Activated naive CD8-positive, alpha-beta T cell (primary cell): ENCODE measurements around the gene ZNF550.
"Not testable (repeated sequence)": the region's sequence is repeated elsewhere in the genome, so short reads cannot be mapped to it uniquely, and the experiment has no call there.

Experiments used
- H3K27ac Mint-ChIP-seq: one replicate; pipeline ENCODE4 v1.8.0; 2021; ENCODE audit warnings: mixed read lengths
- H3K27me3 Mint-ChIP-seq: one replicate; pipeline ENCODE4 v1.8.0; 2021; ENCODE audit warnings: mixed read lengths
- H3K36me3 Mint-ChIP-seq: one replicate; pipeline ENCODE4 v1.8.0; 2021; ENCODE audit warnings: mixed read lengths
- H3K4me1 Mint-ChIP-seq: one replicate; pipeline ENCODE4 v1.8.0; 2021; ENCODE audit warnings: low read depth, mixed read lengths
- H3K4me3 Mint-ChIP-seq: one replicate; pipeline ENCODE4 v1.8.0; 2021; ENCODE audit warnings: mild to moderate bottlenecking, mixed read lengths
- H3K9me3 Mint-ChIP-seq: one replicate; pipeline ENCODE4 v1.8.0; 2021; ENCODE audit warnings: low read depth, mixed read lengths

Gene ZNF550

DNA sequence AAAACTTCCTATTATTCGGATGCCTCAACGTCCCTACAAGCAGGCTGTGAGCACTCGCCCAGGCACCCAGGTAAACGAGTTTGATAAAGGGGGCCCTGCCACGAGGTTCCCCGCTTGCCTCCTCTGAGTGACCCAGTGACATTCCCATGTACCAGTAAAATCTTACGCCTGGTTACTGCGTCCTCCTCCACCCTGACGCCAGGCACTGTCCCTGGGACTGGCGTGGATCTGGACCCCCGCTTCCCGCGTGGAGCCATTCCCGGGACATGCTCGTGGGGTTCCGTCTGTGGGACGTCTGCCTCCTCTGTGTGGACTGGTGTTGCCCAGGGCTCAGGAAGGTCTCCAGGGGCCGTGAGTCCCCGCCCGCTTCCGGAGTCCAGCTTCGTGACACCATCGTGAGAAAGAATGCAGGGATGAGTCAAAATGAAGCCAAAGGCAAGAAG, 407 bp upstream of the ZNF550 start:
- H3K27me3 Mint-ChIP-seq, result no peaks in the 10 kb centered on the region
- H3K4me1 Mint-ChIP-seq, result peaks cover 33% of the 10 kb centered on the region
- H3K27ac Mint-ChIP-seq, result peak overlapping the region; percentile 92
- H3K9me3 Mint-ChIP-seq, result peaks cover 15% of the 10 kb centered on the region
- H3K36me3 Mint-ChIP-seq, result peaks cover 35% of the 10 kb centered on the region
- peak overlapping the region; percentile 92 for H3K4me3 Mint-ChIP-seq

DNA sequence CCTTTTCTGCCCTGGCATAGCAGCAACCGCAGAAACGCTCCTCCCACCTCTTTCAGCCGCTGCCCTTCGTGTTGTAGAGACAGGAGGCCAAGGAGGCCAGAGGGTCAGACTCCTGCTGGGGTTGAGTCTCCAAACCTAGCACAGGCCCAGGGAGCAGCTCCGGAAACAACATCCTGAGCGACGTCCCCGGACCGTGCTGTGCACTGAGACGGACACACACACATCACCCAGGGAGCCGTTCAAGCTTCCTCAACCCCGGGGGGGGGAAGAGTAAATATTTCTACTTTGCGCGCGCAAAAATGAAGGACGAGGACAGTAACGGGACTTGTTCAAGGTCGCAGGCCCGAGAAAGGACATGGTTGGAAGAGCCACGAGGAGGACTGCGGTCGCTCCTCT, 657 bp downstream of the ZNF550 start:
- Mint-ChIP-seq H3K9me3 (peaks cover 18% of the 10 kb centered on the region), H3K27me3 (no peaks in the 10 kb centered on the region), H3K4me3 (peak overlapping the region; percentile 92), H3K27ac (peak overlapping the region; percentile 87), H3K4me1 (peaks cover 33% of the 10 kb centered on the region), H3K36me3 (peaks cover 46% of the 10 kb centered on the region)

DNA sequence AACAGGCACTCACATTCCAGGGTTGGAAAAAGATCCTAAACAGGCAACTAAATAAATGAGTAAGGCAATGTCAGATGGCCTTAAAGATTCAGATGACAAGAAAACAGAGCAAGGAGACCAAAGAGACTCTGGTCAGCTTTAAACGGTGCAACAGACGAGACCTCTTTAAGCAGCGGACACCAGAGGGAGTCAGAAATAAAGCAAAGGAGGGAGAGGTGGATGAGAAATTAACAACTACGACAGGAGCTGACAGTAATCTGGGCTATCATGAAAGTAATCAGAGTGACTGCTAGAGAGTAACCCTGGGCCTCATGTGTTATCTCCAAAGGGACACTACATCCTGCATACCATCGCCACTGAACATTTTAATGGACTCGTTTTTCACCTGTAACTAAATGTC, 1.1 kb downstream of the ZNF550 start:
- Mint-ChIP-seq H3K4me3 (peak overlapping the region; percentile 92), H3K27ac (peak overlapping the region; percentile 87), H3K36me3 (peaks cover 45% of the 10 kb centered on the region), H3K27me3 (no peaks in the 10 kb centered on the region), H3K4me1 (peaks cover 33% of the 10 kb centered on the region), H3K9me3 (peaks cover 15% of the 10 kb centered on the region)

DNA sequence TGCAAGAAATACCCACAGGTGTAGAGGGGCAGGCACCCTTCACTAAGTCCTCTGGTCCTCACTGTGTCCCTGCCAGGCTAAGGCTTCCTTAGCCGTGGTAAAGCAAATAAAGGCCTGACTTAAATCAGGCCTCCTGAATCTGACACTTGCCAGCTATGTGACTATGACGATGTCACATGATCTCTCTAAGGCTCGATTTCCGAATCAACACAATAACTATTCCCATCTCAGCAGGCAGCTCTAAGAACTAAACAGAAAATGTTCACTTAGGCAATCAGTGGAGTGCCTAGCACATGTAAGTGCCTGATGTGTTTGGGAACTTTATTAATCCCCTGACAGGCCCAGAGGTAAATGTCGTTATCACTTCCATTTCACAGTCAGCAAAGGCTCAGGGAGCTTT, 2.0 kb downstream of the ZNF550 start:
- Mint-ChIP-seq H3K27ac (no peak overlapping the region), H3K9me3 (peaks cover 14% of the 10 kb centered on the region), H3K27me3 (no peaks in the 10 kb centered on the region), H3K4me1 (peaks cover 33% of the 10 kb centered on the region), H3K36me3 (peaks cover 48% of the 10 kb centered on the region), H3K4me3 (peak overlapping the region; percentile 92)

DNA sequence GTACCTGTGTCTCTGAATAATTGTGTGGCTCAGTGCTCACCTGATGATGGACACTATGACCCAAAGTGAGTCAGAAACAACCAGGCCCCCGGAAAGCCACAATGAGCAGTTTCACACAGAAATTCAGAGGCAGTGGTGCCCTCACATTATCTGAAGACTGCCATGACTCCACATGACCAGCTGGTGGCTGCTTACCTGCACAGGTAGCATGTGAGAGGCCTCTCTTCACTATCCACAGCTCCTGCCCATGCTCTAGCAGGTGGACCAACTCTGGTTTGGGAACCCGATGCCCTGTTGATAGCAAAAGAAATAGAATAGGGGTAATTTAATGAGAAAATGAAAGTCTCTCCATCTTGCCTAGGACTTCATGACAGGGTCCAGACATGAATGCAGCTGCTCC, 7.2 kb downstream of the ZNF550 start:
- Mint-ChIP-seq H3K4me3 (no peak overlapping the region), H3K9me3 (peaks cover 40% of the 10 kb centered on the region), H3K36me3 (peaks cover 79% of the 10 kb centered on the region), H3K27me3 (no peaks in the 10 kb centered on the region), H3K4me1 (peaks cover 3% of the 10 kb centered on the region), H3K27ac (no peak overlapping the region)

DNA sequence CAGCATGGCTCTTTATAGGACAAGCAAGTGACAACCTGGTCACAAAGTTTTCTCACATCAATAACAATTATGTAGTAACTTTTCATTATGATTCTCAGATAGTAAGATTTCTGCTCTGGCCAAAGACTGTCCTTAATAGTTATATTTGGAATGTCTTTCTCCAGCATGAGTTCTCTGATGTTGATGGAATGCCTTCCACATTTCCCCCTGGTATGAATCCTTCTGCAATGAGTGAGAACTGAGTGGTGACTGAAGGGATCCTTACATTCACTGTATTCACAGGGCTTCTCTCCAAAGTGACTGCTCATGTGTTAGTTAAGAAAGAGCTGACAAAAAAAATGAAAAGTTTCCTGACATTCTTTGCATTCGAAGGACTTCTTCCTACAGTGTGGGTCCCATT, 13.2 kb downstream of the ZNF550 start:
- Mint-ChIP-seq H3K4me3 (no peak overlapping the region), H3K27ac (no peak overlapping the region), H3K4me1 (no peaks in the 10 kb centered on the region), H3K9me3 (peaks cover 51% of the 10 kb centered on the region), H3K36me3 (peaks cover 72% of the 10 kb centered on the region), H3K27me3 (no peaks in the 10 kb centered on the region)

DNA sequence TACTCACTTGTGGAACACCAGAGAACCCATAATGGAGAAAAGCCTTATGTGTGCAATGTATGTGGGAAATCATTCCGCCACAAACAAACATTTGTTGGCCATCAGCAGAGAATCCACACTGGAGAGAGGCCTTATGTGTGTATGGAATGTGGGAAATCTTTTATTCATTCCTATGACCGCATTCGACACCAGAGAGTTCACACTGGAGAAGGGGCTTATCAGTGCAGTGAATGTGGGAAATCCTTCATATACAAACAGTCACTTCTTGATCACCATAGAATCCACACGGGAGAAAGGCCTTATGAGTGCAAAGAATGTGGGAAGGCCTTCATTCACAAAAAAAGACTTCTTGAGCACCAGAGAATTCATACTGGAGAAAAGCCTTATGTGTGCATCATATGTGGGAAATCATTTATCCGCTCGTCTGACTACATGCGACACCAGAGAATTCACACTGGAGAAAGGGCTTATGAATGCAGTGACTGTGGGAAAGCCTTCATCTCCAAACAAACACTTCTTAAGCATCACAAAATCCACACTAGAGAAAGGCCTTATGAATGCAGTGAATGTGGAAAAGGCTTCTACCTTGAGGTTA, 21.6 kb downstream of the ZNF550 start:
- Mint-ChIP-seq H3K27me3 (no peaks in the 10 kb centered on the region), H3K36me3 (peaks cover 89% of the 10 kb centered on the region), H3K4me3 (no peak overlapping the region), H3K9me3 (peaks cover 40% of the 10 kb centered on the region), H3K4me1 (peaks cover 3% of the 10 kb centered on the region), H3K27ac (no peak overlapping the region)

DNA sequence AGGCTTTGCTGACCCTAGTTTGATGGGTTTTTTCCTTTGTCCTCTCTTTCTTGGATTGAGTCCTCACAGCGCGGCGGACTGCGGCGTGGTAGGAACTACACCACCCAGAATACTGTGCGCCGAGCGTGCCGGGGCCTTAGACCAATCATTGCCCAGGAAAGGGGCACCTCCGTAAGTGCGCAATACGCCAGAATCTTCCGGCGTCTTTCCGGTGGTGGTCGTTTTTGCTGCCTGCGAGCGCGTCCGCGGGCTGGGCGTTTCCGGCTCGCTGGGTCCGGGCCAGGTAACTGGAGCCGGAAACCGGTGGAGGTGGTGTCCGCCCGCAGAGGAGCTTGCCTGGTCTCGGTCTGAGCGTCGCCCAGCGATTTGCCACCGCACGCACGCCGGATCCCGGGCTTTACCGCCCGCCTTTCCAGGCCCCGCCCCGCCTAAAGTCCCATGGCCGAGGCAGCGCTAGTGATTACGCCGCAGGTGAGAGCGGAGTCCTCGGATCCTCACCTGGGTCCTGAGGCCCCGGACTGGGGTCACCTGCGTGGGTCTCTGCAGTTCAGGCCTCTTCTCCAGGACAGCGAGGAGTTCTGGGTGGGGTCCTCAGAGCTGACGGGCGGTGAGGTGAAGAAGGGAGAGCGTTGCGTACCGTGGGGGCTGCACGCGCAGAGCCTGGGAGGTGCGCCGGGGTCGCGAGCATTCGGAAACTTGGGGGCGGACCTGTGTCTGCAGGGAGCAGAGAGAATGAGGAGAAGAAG, 32.4 kb downstream of the ZNF550 start, which contains the start of gene ZNF549:
Gene ZNF549 (plus strand): TSS at position 221 of the 746 bp plus-strand sequence. CDS start 218 bp downstream, at position 439.
- Mint-ChIP-seq H3K27ac (peak within 1 kb of the TSS; percentile 52), H3K36me3 (peaks cover 35% of the 10 kb centered on the region), H3K27me3 (no peaks in the 10 kb centered on the region), H3K4me3 (peak within 1 kb of the TSS; percentile 92), H3K4me1 (peaks cover 21% of the 10 kb centered on the region), H3K9me3 (peaks cover 27% of the 10 kb centered on the region)

DNA sequence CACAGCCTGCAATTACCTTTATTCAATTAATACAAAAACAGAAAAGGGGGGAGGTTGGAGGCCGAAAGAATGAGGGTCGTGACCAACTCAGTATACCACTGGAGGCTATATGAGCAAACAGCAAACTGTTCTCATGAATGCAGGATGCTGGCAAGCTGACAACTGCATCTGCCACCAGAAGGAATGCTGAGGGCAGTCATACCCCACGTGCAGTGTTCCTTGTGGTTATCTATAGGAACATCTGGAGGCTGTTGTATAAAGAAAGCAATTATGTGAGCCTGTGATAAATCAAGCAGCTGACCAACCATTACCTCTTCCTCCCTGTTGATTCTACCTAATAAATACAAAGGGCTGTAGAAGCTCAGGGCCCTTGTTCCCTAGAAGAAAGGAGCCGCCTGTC, 41.6 kb downstream of the ZNF550 start:
- Mint-ChIP-seq H3K9me3 (peaks cover 36% of the 10 kb centered on the region), H3K36me3 (peaks cover 58% of the 10 kb centered on the region)
- H3K27ac Mint-ChIP-seq, H3K4me3 Mint-ChIP-seq, H3K27me3 Mint-ChIP-seq, H3K4me1 Mint-ChIP-seq: not testable (repeated sequence)

DNA sequence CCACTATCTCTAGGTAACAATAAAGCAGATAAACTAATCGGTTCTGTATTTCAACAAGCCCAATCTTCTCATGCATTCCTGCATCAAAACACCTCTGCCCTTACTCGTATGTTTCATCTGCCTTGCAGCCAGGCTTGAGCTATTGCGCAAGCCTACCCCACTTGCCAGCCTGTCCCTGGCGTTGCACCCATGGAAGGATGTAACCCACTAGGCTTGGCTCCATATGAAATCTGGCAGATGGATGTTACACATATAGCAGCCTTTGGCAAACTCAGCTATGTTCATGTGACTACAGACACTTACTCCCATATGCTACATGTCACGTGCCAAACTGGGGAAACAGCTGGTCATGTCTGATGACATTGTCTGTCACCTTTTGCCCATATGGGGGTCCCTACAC, 44.4 kb downstream of the ZNF550 start:
- no peaks in the 10 kb centered on the region for H3K4me1 Mint-ChIP-seq
- peaks cover 65% of the 10 kb centered on the region for H3K36me3 Mint-ChIP-seq
- no peak overlapping the region for H3K4me3 Mint-ChIP-seq
- H3K9me3 Mint-ChIP-seq, result peaks cover 40% of the 10 kb centered on the region
- no peak overlapping the region for H3K27ac Mint-ChIP-seq
- H3K27me3 Mint-ChIP-seq, result no peaks in the 10 kb centered on the region

DNA sequence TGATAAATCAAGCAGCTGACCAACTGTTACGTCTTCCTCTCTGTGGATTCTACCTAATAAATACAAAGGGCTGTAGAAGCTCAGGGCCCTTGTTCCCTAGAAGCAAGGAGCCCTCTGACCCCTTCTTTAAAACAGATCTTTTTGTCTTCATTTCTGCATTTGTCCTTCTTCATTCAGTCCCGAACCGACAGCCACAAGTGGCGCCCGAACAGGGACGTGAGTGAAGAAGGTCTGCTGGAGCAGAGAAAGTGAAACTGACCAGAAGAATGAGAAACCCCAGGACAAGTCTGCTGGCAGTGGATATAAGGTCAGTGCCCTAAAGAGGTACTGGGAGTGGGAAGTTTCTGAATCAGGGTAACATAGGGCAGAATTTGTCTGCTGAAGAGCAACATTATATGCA, 46.8 kb downstream of the ZNF550 start:
- Mint-ChIP-seq H3K4me3 (no peak overlapping the region), H3K36me3 (peaks cover 73% of the 10 kb centered on the region), H3K4me1 (no peaks in the 10 kb centered on the region), H3K27ac (no peak overlapping the region), H3K9me3 (peaks cover 54% of the 10 kb centered on the region), H3K27me3 (no peaks in the 10 kb centered on the region)

DNA sequence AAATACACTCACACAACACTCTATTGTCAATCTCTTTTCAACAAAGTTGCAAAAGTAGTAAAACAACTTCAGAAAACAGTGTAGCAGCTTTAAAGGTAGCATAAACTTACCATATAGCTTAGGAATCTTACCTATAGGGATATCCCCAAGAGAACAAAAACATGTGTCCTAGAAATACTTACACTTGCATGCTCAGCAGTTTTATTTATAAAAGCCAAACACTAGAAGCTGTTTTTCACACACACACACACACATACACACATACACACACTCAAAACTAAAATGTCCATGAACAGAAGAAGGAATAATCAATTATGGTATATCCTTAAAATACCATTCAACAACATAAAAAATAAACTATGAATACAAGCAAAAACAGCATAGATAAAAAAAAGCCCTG, 48.2 kb downstream of the ZNF550 start:
- Mint-ChIP-seq H3K4me3 (no peak overlapping the region), H3K27me3 (no peaks in the 10 kb centered on the region), H3K4me1 (no peaks in the 10 kb centered on the region), H3K9me3 (peaks cover 45% of the 10 kb centered on the region), H3K27ac (no peak overlapping the region), H3K36me3 (peaks cover 72% of the 10 kb centered on the region)

DNA sequence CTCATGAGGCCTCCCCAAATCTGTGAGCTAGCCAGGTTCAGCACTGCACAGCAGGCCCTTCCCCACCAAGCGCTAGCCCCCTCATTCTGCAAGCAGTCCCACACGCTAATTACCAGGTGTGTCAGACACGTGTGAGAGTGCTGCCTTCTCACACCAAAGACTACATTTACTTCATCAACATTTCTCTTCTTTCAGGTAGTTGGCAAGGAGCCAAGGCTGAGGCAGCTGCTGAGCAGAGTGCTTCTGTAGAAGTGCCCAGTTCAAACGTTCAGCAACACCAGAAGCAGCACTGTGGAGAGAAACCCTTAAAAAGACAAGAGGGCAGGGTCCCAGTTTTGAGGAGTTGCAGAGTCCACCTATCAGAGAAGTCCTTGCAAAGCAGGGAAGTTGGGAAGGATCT, 53.5 kb downstream of the ZNF550 start:
- Mint-ChIP-seq H3K36me3 (peaks cover 69% of the 10 kb centered on the region), H3K27me3 (no peaks in the 10 kb centered on the region), H3K4me3 (no peak overlapping the region), H3K4me1 (peaks cover 13% of the 10 kb centered on the region), H3K27ac (no peak overlapping the region), H3K9me3 (peaks cover 28% of the 10 kb centered on the region)

DNA sequence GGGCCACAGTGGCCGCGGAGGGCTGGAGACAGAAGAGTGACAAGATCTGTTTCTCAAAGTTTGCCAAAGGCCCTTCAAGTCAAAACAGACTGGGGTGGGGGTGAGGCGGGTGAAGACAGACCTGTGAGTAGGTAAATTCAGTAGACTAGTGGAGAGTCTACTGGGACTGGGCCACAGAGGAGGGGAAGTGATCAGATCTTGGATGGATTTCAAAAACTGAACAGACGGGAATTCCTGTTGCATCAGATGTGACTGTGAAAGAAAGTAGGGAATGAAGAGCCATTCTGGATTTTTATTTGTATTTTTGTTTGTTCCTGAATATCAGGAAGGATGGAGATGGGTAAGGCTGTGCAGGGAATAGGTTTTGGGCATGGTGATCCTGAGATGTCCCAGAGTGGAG, 59.3 kb downstream of the ZNF550 start:
- not testable (repeated sequence) for H3K27me3 Mint-ChIP-seq
- peaks cover 21% of the 10 kb centered on the region for H3K9me3 Mint-ChIP-seq
- H3K36me3 Mint-ChIP-seq, result peaks cover 38% of the 10 kb centered on the region
- H3K27ac Mint-ChIP-seq, result peak overlapping the region; percentile 59
- H3K4me1 Mint-ChIP-seq, result peaks cover 24% of the 10 kb centered on the region
- H3K4me3 Mint-ChIP-seq, result peak overlapping the region; percentile 86

DNA sequence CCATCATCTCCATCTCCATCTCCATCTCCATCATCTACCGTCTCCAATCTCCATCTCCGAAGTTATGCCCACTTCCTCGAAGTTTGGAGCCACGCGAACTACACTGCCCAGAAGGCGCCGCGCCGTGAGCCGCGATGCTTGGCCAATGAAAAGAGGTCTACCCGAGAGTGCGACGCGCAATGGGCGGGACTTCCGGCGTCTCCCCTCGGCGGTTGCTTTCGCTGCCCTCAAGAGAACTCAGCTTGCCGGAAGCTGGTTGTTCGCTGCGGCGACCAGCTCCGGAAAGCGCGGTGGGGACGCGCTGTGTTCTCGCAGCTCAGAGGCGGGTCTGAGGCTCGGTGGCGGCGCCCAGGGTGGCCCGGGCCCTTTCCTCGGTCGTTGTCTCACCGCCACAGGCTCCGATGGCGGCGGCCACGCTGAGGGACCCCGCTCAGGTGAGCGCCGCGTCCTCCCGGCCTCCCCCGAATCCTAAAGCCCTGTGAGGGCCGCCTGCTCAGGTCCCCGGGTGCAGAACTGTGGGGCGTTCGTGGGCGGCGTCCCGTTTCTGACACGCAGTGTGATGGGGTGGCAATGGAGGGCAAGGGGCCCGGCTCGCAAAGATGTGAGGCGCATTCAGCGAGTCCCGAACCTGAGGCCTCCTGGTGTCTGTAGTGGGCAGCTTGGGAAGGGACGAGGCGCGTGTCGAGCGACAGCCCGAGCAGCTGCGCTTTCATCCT, 59.8 kb downstream of the ZNF550 start, which contains the start of gene ZNF773:
Gene ZNF773 (plus strand): TSS at position 259 of the 716 bp plus-strand sequence. CDS start 143 bp downstream, at position 402.
- not testable (repeated sequence) for H3K27me3 Mint-ChIP-seq
- peak within 1 kb of the TSS; percentile 86 for H3K4me3 Mint-ChIP-seq
- peaks cover 38% of the 10 kb centered on the region for H3K36me3 Mint-ChIP-seq
- H3K4me1 Mint-ChIP-seq, result peaks cover 24% of the 10 kb centered on the region
- H3K27ac Mint-ChIP-seq, result peak within 1 kb of the TSS; percentile 74
- H3K9me3 Mint-ChIP-seq, result peaks cover 23% of the 10 kb centered on the region
